NCI-H526 (cell line): ENCODE data around the gene DAGLA.

ENCODE experiments used
- DNase-seq, 2 experiments: peaks; one replicate each; lab custom pipeline; 2025; lab: John Stamatoyannopoulos, UW

DAGLA gene

GRCh38 chr11:61730240-61730994, 50.2 kb downstream of the DAGLA start:
- peak in 1 of 2 experiments; percentile 47 for DNase-seq

DNA sequence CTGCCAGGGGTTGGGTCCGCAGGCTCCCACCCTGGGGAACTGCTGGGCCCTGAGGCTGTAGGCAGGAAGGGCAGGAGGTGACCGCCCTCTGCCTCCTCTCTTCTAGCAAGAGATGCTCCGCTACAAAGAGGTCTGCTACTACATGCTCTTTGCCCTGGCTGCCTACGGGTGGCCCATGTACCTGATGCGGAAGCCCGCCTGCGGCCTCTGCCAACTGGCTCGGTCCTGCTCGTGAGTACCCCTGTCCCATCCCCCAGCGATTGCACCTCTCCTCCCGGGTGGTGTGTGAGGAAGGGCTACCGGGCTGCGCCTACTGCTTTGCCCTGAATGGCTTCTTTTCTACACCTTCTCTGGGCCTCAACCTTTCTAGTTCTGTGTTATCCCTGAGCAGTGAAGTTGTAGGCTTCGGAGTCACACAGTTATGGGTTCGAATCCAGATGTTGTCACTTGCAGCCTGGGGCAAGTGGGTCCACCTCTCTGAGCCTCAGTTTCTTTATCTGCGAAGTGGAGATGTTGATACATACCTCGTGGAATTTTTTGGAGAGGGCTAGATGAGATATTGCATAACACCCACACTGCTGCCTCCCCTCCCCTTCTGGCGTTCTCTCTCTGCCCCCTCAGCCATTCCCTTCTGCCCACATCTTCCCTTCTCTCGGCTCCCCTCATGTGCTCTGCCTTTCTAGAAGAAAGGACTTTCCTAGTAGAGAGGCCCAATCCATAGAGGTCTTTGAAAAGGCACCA, 51.2 kb downstream of the DAGLA start:
- no peak for DNase-seq

DNA sequence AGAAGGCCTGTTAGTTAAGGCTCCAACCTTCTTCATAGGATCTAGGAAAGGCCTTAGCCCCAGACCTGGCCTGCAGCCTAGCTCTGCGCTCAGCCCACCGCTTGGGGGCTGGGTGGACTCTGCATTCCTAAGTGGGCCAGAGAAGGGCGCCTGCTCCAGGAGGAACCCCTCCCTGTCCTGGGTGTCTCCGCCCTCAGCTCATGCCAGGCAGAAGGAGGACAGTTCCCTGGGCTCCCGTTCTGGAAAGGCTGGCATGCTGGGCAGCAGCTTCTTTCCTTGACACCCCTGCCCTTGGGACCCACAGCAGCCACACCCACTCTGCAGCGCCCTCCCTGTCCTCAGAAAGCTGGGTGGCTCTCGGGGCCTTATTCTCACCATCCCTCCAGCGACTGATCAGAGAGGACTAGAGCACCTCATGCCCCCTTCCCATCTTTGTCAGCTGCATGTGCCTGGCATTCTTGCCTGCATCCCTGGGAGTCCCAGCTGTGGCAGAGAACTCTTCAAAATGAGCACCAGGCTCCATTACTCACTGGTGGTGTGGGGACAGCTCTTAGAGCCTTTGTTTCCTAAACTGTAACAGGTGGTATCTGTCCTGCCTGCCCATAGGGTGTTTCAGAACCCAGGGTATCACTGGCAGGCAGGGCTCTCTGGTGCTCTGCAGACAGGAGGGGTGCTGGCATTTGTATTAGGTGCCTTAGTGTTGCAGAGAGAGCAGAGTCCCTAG, 51.9 kb downstream of the DAGLA start:
- DNase-seq: no peak

DNA sequence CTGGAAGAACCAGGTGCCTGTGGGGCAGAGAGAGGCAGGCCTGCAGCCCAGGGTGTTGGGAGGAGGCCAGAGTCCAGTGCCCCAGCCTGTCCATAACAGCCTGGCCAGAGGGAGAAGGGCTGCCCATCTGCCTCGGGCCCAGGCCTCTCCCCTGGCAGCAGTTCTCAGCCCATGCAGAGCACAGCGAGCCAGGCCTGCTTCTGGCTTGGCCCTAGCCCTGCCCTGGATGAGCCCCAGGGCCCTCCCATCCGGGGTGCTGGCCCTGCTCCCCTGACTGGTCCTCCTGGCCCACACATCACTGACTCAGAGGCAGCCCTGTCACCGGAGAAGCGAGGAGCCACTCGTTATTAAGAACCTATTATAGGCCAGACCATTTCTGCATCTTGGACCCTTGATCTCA, 52.5 kb downstream of the DAGLA start:
- no peak for DNase-seq

GRCh38 chr11:61733120-61733978, 53.2 kb downstream of the DAGLA start:
- peak; percentile 47 to 89 for DNase-seq

DNA sequence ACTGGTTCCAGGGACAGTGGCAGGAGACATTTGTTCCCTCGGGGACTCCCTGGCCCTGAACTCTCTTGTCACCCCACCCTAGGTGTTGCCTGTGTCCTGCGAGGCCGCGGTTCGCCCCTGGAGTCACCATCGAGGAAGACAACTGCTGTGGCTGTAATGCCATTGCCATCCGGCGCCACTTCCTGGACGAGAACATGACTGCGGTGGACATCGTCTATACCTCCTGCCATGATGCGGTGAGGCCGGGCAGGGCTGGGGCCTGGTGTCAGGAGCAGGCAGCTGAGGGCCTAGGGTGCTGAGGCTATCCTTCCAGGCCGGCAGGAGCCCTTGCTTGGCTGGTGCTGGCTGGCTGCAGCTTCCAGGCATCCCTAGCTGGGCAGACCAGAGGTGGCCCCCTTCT, 54.6 kb downstream of the DAGLA start:
- no peak for DNase-seq

DNA sequence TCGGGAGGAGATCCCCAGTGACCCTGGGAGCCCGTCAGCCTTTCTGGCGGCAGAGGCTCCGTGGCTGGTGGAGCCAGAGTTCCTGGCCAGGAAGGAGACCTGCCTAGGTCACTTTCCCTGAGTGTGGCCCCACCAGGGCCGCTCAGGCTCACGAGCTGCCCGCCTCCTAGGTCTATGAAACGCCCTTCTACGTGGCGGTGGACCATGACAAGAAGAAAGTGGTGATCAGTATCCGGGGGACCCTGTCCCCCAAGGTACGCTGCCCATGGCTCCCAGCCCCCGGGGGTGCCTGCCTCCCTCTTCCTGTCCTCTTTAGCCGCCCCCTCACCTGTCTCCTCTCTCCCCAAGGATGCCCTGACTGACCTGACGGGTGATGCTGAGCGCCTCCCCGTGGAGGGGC, 55.2 kb downstream of the DAGLA start:
- DNase-seq: no peak

GRCh38 chr11:61736310-61736709, 56.1 kb downstream of the DAGLA start:
- DNase-seq: no peak

DNA sequence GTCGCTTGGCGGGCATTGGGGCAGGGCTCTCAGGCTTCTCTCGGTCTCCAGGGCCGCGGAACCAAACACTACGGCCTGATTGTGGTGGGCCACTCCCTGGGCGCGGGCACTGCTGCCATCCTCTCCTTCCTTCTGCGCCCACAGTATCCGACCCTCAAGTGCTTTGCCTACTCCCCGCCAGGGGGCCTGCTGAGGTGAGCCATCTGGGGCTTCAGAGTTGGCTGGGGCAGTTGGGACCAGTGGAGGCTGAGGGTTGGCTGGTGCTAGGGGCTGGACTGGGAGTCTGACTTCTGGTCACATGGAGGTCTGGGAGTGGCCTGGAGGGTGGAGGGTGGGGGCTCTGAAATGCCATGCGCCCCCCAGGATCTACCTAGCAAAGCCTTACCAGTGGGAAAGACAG, 56.9 kb downstream of the DAGLA start:
- DNase-seq: no peak

- DNase-seq: no peak
Measured at GRCh38 chr11:61737636-61738386, 57.6 kb downstream of the DAGLA start.

GRCh38 chr11:61738776-61739175, 58.6 kb downstream of the DAGLA start:
- no peak for DNase-seq

GRCh38 chr11:61739413-61739812, 59.2 kb downstream of the DAGLA start:
- no peak for DNase-seq

DNA sequence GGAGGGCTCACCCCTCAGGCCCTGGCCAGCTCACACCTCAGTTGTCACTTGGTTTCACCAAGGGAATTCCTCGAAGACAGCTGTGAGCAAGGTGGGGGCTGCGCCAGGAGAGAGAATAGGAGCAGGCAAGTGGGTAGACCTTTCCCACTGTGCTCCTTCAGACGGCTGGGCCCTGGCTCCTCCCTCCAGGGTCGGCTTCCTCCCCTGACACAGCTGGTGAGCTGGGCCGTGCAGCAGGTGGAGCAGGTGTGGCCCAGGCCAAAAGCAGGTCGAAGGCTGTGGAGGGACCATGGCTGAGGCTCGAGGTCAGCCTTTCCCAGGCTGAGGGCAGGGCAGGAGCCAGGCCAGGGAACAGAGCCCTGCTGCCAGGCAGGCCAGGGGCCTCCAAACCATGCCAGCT, 59.8 kb downstream of the DAGLA start:
- no peak for DNase-seq

- no peak for DNase-seq
Measured at GRCh38 chr11:61742391-61742790, 62.2 kb downstream of the DAGLA start.

GRCh38 chr11:61743486-61744095, 63.4 kb downstream of the DAGLA start:
- DNase-seq: no peak

- no peak for DNase-seq
Measured at GRCh38 chr11:61744181-61744580, 64.0 kb downstream of the DAGLA start.

GRCh38 chr11:61744609-61745156, 64.5 kb downstream of the DAGLA start:
- DNase-seq: no peak

- DNase-seq: peak in 1 of 2 experiments; percentile 31
Measured at GRCh38 chr11:61745781-61746441, 65.7 kb downstream of the DAGLA start.

DNA sequence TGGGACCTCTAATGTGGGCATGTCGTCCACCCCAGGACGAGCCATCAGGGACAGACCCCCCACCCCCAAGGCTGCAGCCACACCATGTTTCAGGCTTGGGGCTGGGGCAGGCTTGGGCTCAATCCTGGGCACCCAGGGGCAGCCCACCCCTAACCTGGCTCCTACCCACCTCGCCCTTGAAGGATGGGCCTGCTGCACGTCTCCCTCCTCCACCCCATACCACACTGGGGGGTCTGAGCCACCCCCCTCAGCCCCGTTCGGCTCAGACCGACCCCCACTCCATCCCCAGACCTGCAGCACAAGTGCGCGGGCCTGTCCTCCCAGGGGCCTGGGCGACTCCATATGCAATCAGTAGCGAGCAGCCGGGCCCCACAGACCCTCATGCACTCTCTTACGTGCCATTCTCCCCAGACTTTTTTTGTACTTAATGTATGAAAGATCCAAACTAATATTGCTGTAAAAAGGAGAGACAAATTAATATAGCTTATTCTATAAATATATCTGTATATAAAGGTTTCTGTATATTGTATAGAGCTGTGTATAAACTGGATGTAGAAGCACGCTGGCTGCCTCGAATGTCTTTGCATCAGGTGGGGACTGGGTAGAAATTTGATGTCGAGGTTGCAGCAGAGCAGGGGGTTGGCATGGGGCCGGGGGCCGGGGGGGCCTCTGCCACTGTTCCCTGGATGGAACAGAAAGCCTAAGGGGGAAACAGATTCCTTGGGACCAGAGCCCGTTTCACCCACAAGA, 66.4 kb downstream of the DAGLA start:
- no peak for DNase-seq
